CD8-positive, alpha-beta memory T cell (primary cell): Measurements from ENCODE around the gene DRD3. TPM values are rescaled to one million over a fixed set of nuclear protein-coding genes. Genes with fewer than 3 reads are reported as not detected.
A peak's percentile ranks its signal among the peaks of the same experiment; 100 is the strongest.

Experiments
- CTCF ChIA-PET: fragments of 350-600 bp; sonication (Branson Sonifier 250); formaldehyde crosslinking; loops from one replicate; lab custom pipeline; 2021; ENCODE audit warnings: antibody characterized with exemption; lab: Charles Lee
- POLR2A ChIA-PET: fragments of 350-600 bp; sonication (Branson Sonifier 250); formaldehyde crosslinking; loops from one replicate; lab custom pipeline; 2021; ENCODE audit warnings: antibody characterized with exemption; lab: Charles Lee
- DNase-seq, 5 donors: peaks; one replicate each; pipeline versions ENCODE4 v3.0.0 to v3.0.0-alpha.2; 2020 to 2022; ENCODE audit warnings: mixed read lengths in 1 of 5
- H3K27ac ChIP-seq: one replicate; pipeline ENCODE4 v1.7.0; 2013; ENCODE audit warnings: low read depth, mild to moderate bottlenecking, low read length, moderate library complexity
- H3K27me3 ChIP-seq: 2 replicates; pipeline ENCODE4 v1.7.0; 2013; ENCODE audit warnings: low read length, mild to moderate bottlenecking; ENCODE audit not compliant: insufficient read depth, poor library complexity, severe bottlenecking
- H3K36me3 ChIP-seq: 2 replicates; pipeline ENCODE4 v1.7.0; 2013; ENCODE audit warnings: mild to moderate bottlenecking, low read length, moderate library complexity; ENCODE audit not compliant: insufficient read depth
- H3K4me1 ChIP-seq: 2 replicates; pipeline ENCODE4 v1.7.0; 2013; ENCODE audit warnings: mild to moderate bottlenecking, low read length, moderate library complexity; ENCODE audit not compliant: insufficient read depth
- H3K4me3 ChIP-seq: 2 replicates; pipeline ENCODE4 v1.7.0; 2013; ENCODE audit warnings: mild to moderate bottlenecking, low read length
- H3K9me3 ChIP-seq: 2 replicates; pipeline ENCODE4 v1.7.0; 2013; ENCODE audit warnings: mild to moderate bottlenecking, low read length
- H3K27ac Mint-ChIP-seq, 8 donors: one replicate each; pipeline ENCODE4 v1.8.0; 2020 to 2021; ENCODE audit warnings: mixed read lengths in 8 of 8, mild to moderate bottlenecking in 6 of 8, inconsistent platforms in 3 of 8, moderate library complexity in 3 of 8
- H3K27me3 Mint-ChIP-seq, 2 donors: one replicate each; pipeline ENCODE4 v1.8.0; 2020 to 2021; ENCODE audit warnings: mixed read lengths in 2 of 2, mild to moderate bottlenecking in 1 of 2, moderate library complexity in 1 of 2
- H3K36me3 Mint-ChIP-seq, 3 donors: one replicate each; pipeline ENCODE4 v1.8.0; 2020 to 2021; ENCODE audit warnings: mixed read lengths in 3 of 3, inconsistent platforms in 1 of 3, mild to moderate bottlenecking in 1 of 3
- H3K4me1 Mint-ChIP-seq, 3 donors: one replicate each; pipeline ENCODE4 v1.8.0; 2020 to 2021; ENCODE audit warnings: mixed read lengths in 3 of 3, inconsistent platforms in 1 of 3, mild to moderate bottlenecking in 1 of 3
- H3K4me3 Mint-ChIP-seq, 7 donors: one replicate each; pipeline ENCODE4 v1.8.0; 2020 to 2021; ENCODE audit warnings: mixed read lengths in 7 of 7, mild to moderate bottlenecking in 6 of 7, moderate library complexity in 4 of 7, inconsistent platforms in 2 of 7
- H3K9me3 Mint-ChIP-seq, 5 donors: one replicate each; pipeline ENCODE4 v1.8.0; 2020 to 2022; ENCODE audit warnings: mixed read lengths in 5 of 5, mild to moderate bottlenecking in 3 of 5, moderate library complexity in 2 of 5, inconsistent platforms in 1 of 5
- polyA plus RNA-seq: library from polyadenylated mRNA; unstranded; fragments of 300-500 nt; fragmentation: Illumina TruSeq; gene quantifications from one replicate; pipeline ENCODE4 v1.2.3, GENCODE V29; 2021
- total RNA-seq, 2 experiments: library from RNA; stranded (reverse); gene quantifications; one replicate each; pipeline ENCODE4 v1.2.3, GENCODE V29; 2021

DRD3 gene
- under 1 TPM in 1 of 2 experiments, not detected in 1; 0.13 TPM for total RNA-seq
- polyA plus RNA-seq: not detected

- ChIA-PET CTCF (interaction anchor here (0.9 to 2.4 kb wide), 7 partner anchors 11 to 120 kb away, joined by 3 to 8 read pairs (median 4); no protein-coding TSS in a partner anchor), POLR2A (interaction anchor here (0.7 kb wide), 1 partner anchor 305 kb away, joined by 3 read pairs; no protein-coding TSS in a partner anchor)
- Mint-ChIP-seq H3K4me3 (no peak within 1 kb of the TSS), H3K9me3 (peaks cover 0 to 3% (median under 1%) of the 10 kb centered on the region in 5 donors), H3K4me1 (peaks cover 3 to 16% (median 9%) of the 10 kb centered on the region in 3 donors), H3K27me3 (peaks cover 0 to 5% of the 10 kb centered on the region in 2 donors), H3K36me3 (peaks cover 0 to 13% (median 5%) of the 10 kb centered on the region in 3 donors), H3K27ac (peak within 1 kb of the TSS in 1 of 8 donors; percentile 38)
- DNase-seq: peak in 1 of 5 donors; percentile 16
- Histone ChIP-seq H3K4me1 (no peaks in the 10 kb centered on the region), H3K27ac (no peak within 1 kb of the TSS), H3K36me3 (no peaks in the 10 kb centered on the region), H3K27me3 (no peaks in the 10 kb centered on the region), H3K9me3 (no peaks in the 10 kb centered on the region), H3K4me3 (no peak within 1 kb of the TSS)
These were observed at the start of gene DRD3 for GRCh38 chr3:114178770-114179368. TSS of gene DRD3 (minus strand) at chr3:114179052. CDS start at chr3:114171992, 7,060 bp downstream.

- no peaks in the 10 kb centered on the region for H3K36me3 ChIP-seq
- peaks cover 4 to 34% (median 18%) of the 10 kb centered on the region in 3 donors for H3K36me3 Mint-ChIP-seq
These were observed 48.2 kb upstream of the DRD3 start for GRCh38 chr3:114227076-114227475.

GRCh38 chr3:114226313-114226712 lies 47.5 kb upstream of the DRD3 start:
- peaks cover 11% of the 10 kb centered on the region for H3K9me3 ChIP-seq
- Mint-ChIP-seq H3K4me3 (peak overlapping the region; percentile 14 to 86 (median 74)), H3K4me1 (peaks cover 0 to 91% (median 0%) of the 10 kb centered on the region in 3 donors), H3K27ac (peak overlapping the region; percentile 85 to 99 (median 96)), H3K36me3 (peaks cover 4 to 34% (median 18%) of the 10 kb centered on the region in 3 donors), H3K9me3 (peaks cover 6 to 23% (median 20%) of the 10 kb centered on the region in 5 donors), H3K27me3 (no peaks in the 10 kb centered on the region)
- no peak overlapping the region for H3K27ac ChIP-seq
- CTCF ChIA-PET: interaction anchor here (1.4 to 2.3 kb wide), 2 partner anchors 65 to 81 kb away, joined by 3 to 12 read pairs; no protein-coding TSS in a partner anchor
- H3K27me3 ChIP-seq: no peaks in the 10 kb centered on the region
- H3K36me3 ChIP-seq: no peaks in the 10 kb centered on the region
- H3K4me1 ChIP-seq: peaks cover 88% of the 10 kb centered on the region
- POLR2A ChIA-PET: interaction anchor here (5.0 kb wide), 1 partner anchor 12 kb away, joined by 117 read pairs; no protein-coding TSS in a partner anchor
- DNase-seq: no peak
- H3K4me3 ChIP-seq: peak overlapping the region; percentile 25

More at GRCh38 chr3:114227076-114227475, 48.2 kb upstream of the DRD3 start:
- Histone ChIP-seq H3K9me3 (peaks cover 11% of the 10 kb centered on the region), H3K27me3 (no peaks in the 10 kb centered on the region), H3K4me1 (peaks cover 88% of the 10 kb centered on the region), H3K27ac (no peak overlapping the region), H3K4me3 (peak overlapping the region; percentile 2)
- H3K9me3 Mint-ChIP-seq: peaks cover 6 to 23% (median 20%) of the 10 kb centered on the region in 5 donors
- no peaks in the 10 kb centered on the region for H3K27me3 Mint-ChIP-seq
- ChIA-PET POLR2A (interaction anchor here (1.7 to 1.8 kb wide), 2 partner anchors 12 to 14 kb away, joined by 7 to 8 read pairs; no protein-coding TSS in a partner anchor), CTCF (interaction anchor here (1.0 to 2.3 kb wide), 4 partner anchors 14 to 80 kb away, joined by 3 to 12 read pairs (median 6); no protein-coding TSS in a partner anchor)
- peak overlapping the region; percentile 52 to 99 (median 96) for H3K27ac Mint-ChIP-seq
- H3K4me3 Mint-ChIP-seq: peak overlapping the region in 6 of 7 donors; percentile 63 to 86 (median 77)
- H3K4me1 Mint-ChIP-seq: peaks cover 0 to 91% (median 0%) of the 10 kb centered on the region in 3 donors
- DNase-seq: no peak

- Mint-ChIP-seq H3K4me1 (peaks cover 0 to 90% (median 0%) of the 10 kb centered on the region in 3 donors), H3K36me3 (peaks cover 3 to 34% (median 19%) of the 10 kb centered on the region in 3 donors), H3K27me3 (no peaks in the 10 kb centered on the region), H3K27ac (peak overlapping the region; percentile 85 to 99 (median 91)), H3K9me3 (peaks cover 6 to 23% (median 20%) of the 10 kb centered on the region in 5 donors), H3K4me3 (peak overlapping the region in 6 of 7 donors; percentile 6 to 59 (median 54))
- no peak overlapping the region for H3K4me3 ChIP-seq
- CTCF ChIA-PET: interaction anchor here (0.8 to 5.3 kb wide), 12 partner anchors 8 to 105 kb away, joined by 3 to 57 read pairs (median 5); no protein-coding TSS in a partner anchor
- H3K4me1 ChIP-seq: peaks cover 93% of the 10 kb centered on the region
- no peaks in the 10 kb centered on the region for H3K36me3 ChIP-seq
- POLR2A ChIA-PET: interaction anchor here (0.5 to 5.0 kb wide), 12 partner anchors 8 to 1512 kb away, joined by 3 to 117 read pairs (median 4); partner anchors contain the start of genes TIGIT and ZNF80
- H3K27me3 ChIP-seq: no peaks in the 10 kb centered on the region
- peak in 3 of 5 donors; percentile 53 to 68 (median 62) for DNase-seq
- H3K27ac ChIP-seq: peak overlapping the region; percentile 10
- peaks cover 11% of the 10 kb centered on the region for H3K9me3 ChIP-seq
These were observed 44.3 kb upstream of the DRD3 start for GRCh38 chr3:114223143-114223542.

- Histone ChIP-seq H3K27me3 (no peaks in the 10 kb centered on the region), H3K36me3 (no peaks in the 10 kb centered on the region), H3K4me1 (peaks cover 97% of the 10 kb centered on the region), H3K9me3 (peaks cover 11% of the 10 kb centered on the region), H3K4me3 (peak overlapping the region; percentile 33), H3K27ac (peak overlapping the region; percentile 35)
- Mint-ChIP-seq H3K4me1 (peaks cover 0 to 79% (median 0%) of the 10 kb centered on the region in 3 donors), H3K36me3 (peaks cover 5 to 31% (median 21%) of the 10 kb centered on the region in 3 donors), H3K9me3 (peaks cover 6 to 23% (median 20%) of the 10 kb centered on the region in 5 donors), H3K4me3 (peak overlapping the region; percentile 29 to 89 (median 62)), H3K27ac (peak overlapping the region; percentile 86 to 99 (median 96)), H3K27me3 (no peaks in the 10 kb centered on the region)
- POLR2A ChIA-PET: interaction anchor here (0.9 to 5.0 kb wide), 8 partner anchors 8 to 86 kb away, joined by 3 to 117 read pairs (median 4); partner anchors contain the start of genes TIGIT and ZNF80
- CTCF ChIA-PET: interaction anchor here (1.2 to 5.3 kb wide), 8 partner anchors 8 to 118 kb away, joined by 3 to 57 read pairs (median 8); no protein-coding TSS in a partner anchor
- no peak for DNase-seq
These were observed 43.0 kb upstream of the DRD3 start for GRCh38 chr3:114221881-114222264.

GRCh38 chr3:114221165-114221880 lies 42.5 kb upstream of the DRD3 start:
- Histone ChIP-seq H3K36me3 (no peaks in the 10 kb centered on the region), H3K27me3 (no peaks in the 10 kb centered on the region), H3K4me3 (peak overlapping the region; percentile 26), H3K4me1 (peaks cover 97% of the 10 kb centered on the region), H3K9me3 (peaks cover 11% of the 10 kb centered on the region), H3K27ac (peak overlapping the region; percentile 38)
- peaks cover 6 to 22% (median 19%) of the 10 kb centered on the region in 5 donors for H3K9me3 Mint-ChIP-seq
- CTCF ChIA-PET: interaction anchor here (1.2 to 5.3 kb wide), 8 partner anchors 7 to 118 kb away, joined by 3 to 57 read pairs (median 8); no protein-coding TSS in a partner anchor
- POLR2A ChIA-PET: interaction anchor here (0.9 to 5.0 kb wide), 8 partner anchors 7 to 110 kb away, joined by 3 to 117 read pairs (median 4); partner anchors contain the start of gene TIGIT
- H3K4me1 Mint-ChIP-seq: peaks cover 0 to 74% (median 0%) of the 10 kb centered on the region in 3 donors
- H3K36me3 Mint-ChIP-seq: peaks cover 5 to 27% (median 22%) of the 10 kb centered on the region in 3 donors
- DNase-seq: peak in 4 of 5 donors; percentile 37 to 80 (median 54)
- H3K27ac Mint-ChIP-seq: peak overlapping the region; percentile 86 to 99 (median 96)
- H3K27me3 Mint-ChIP-seq: no peaks in the 10 kb centered on the region
- H3K4me3 Mint-ChIP-seq: peak overlapping the region; percentile 29 to 89 (median 62)

GRCh38 chr3:114219741-114220140 lies 40.9 kb upstream of the DRD3 start:
- Histone ChIP-seq H3K4me3 (no peak overlapping the region), H3K9me3 (peaks cover 3% of the 10 kb centered on the region), H3K4me1 (peaks cover 97% of the 10 kb centered on the region), H3K27me3 (no peaks in the 10 kb centered on the region), H3K36me3 (no peaks in the 10 kb centered on the region), H3K27ac (no peak overlapping the region)
- no peaks in the 10 kb centered on the region for H3K27me3 Mint-ChIP-seq
- no peak for DNase-seq
- H3K4me1 Mint-ChIP-seq: peaks cover 0 to 59% (median 0%) of the 10 kb centered on the region in 3 donors
- POLR2A ChIA-PET: interaction anchor here (1.5 kb wide), 1 partner anchor 71 kb away, joined by 3 read pairs; no protein-coding TSS in a partner anchor
- peaks cover 5 to 11% (median 9%) of the 10 kb centered on the region in 3 donors for H3K36me3 Mint-ChIP-seq
- peaks cover 0 to 11% (median 6%) of the 10 kb centered on the region in 5 donors for H3K9me3 Mint-ChIP-seq
- peak overlapping the region; percentile 81 to 99 (median 91) for H3K27ac Mint-ChIP-seq
- CTCF ChIA-PET: interaction anchor here (0.8 to 4.0 kb wide), 2 partner anchors 71 to 79 kb away, joined by 4 to 25 read pairs; no protein-coding TSS in a partner anchor
- peak overlapping the region in 6 of 7 donors; percentile 26 to 89 (median 48) for H3K4me3 Mint-ChIP-seq
